ENCODE measurements around the gene USP49.
A peak's percentile ranks its signal among the peaks of the same experiment; 100 is the strongest.

Gene USP49

GRCh38 chr6:41901882-41902519 lies 6.8 kb upstream of the USP49 start:
- H3K36me3 ChIP-seq (replicated peaks; ENCODE audit: low read depth, low read length), result peaks cover 25% of the 10 kb centered on the region
- no peak overlapping the region for H3K4me3 ChIP-seq (ENCODE audit: low read length)
- peak; percentile 44 for TF ChIP-seq CTCF (IDR thresholded peaks at IDR 0.05; ENCODE audit: low read depth, low read length)
- no peak for TF ChIP-seq EZH2phosphoT487 (IDR thresholded peaks at IDR 0.05; ENCODE audit: low read depth)
- H3K79me2 ChIP-seq (ENCODE audit: low read length), result no peaks in the 10 kb centered on the region
- no peak overlapping the region for H3K4me2 ChIP-seq (ENCODE audit: low read length)
- H3K27me3 ChIP-seq (ENCODE audit: low read depth, low read length), result no peaks in the 10 kb centered on the region
- no peaks in the 10 kb centered on the region for H3K4me1 ChIP-seq (ENCODE audit: low read length)
- H3K27ac ChIP-seq (ENCODE audit: low read length), result no peak overlapping the region
- H2AFZ ChIP-seq (ENCODE audit: low read depth, low read length), result no peak overlapping the region
- H3K9me3 ChIP-seq (ENCODE audit: insufficient read depth, low read length), result no peaks in the 10 kb centered on the region
- no peaks in the 10 kb centered on the region for H4K20me1 ChIP-seq (ENCODE audit: insufficient read depth, low read length)
- no peak overlapping the region for H3K9ac ChIP-seq (ENCODE audit: low read length)

- no peak for TF ChIP-seq CTCF (IDR thresholded peaks at IDR 0.05; ENCODE audit: low read depth, low read length)
- TF ChIP-seq EZH2phosphoT487 (IDR thresholded peaks at IDR 0.05; ENCODE audit: low read depth), result no peak
- no peak overlapping the region for H3K27ac ChIP-seq (ENCODE audit: low read length)
- no peaks in the 10 kb centered on the region for H3K79me2 ChIP-seq (ENCODE audit: low read length)
- peaks cover 14% of the 10 kb centered on the region for H3K36me3 ChIP-seq (replicated peaks; ENCODE audit: low read depth, low read length)
- H3K9me3 ChIP-seq (ENCODE audit: insufficient read depth, low read length), result no peaks in the 10 kb centered on the region
- peaks cover 8% of the 10 kb centered on the region for H3K4me1 ChIP-seq (ENCODE audit: low read length)
- H2AFZ ChIP-seq (ENCODE audit: low read depth, low read length), result no peak overlapping the region
- no peak overlapping the region for H3K4me2 ChIP-seq (ENCODE audit: low read length)
- H3K9ac ChIP-seq (ENCODE audit: low read length), result no peak overlapping the region
- no peak overlapping the region for H3K4me3 ChIP-seq (ENCODE audit: low read length)
- H4K20me1 ChIP-seq (ENCODE audit: insufficient read depth, low read length), result no peaks in the 10 kb centered on the region
- H3K27me3 ChIP-seq (ENCODE audit: low read depth, low read length), result no peaks in the 10 kb centered on the region
Measured at GRCh38 chr6:41900861-41901260, 5.7 kb upstream of the USP49 start.

- H3K27ac ChIP-seq (ENCODE audit: low read length), result peak overlapping the region; percentile 81
- peak overlapping the region; percentile 96 for H3K4me2 ChIP-seq (ENCODE audit: low read length)
- no peaks in the 10 kb centered on the region for H3K9me3 ChIP-seq (ENCODE audit: insufficient read depth, low read length)
- no peaks in the 10 kb centered on the region for H3K36me3 ChIP-seq (replicated peaks; ENCODE audit: low read depth, low read length)
- no peak for TF ChIP-seq CTCF (IDR thresholded peaks at IDR 0.05; ENCODE audit: low read depth, low read length)
- TF ChIP-seq EZH2phosphoT487 (IDR thresholded peaks at IDR 0.05; ENCODE audit: low read depth), result no peak
- H3K9ac ChIP-seq (ENCODE audit: low read length), result peak overlapping the region; percentile 88
- peaks cover 16% of the 10 kb centered on the region for H3K4me1 ChIP-seq (ENCODE audit: low read length)
- no peaks in the 10 kb centered on the region for H4K20me1 ChIP-seq (ENCODE audit: insufficient read depth, low read length)
- H3K79me2 ChIP-seq (ENCODE audit: low read length), result no peaks in the 10 kb centered on the region; the same call in none of the 2 replicates
- no peaks in the 10 kb centered on the region for H3K27me3 ChIP-seq (ENCODE audit: low read depth, low read length)
- H3K4me3 ChIP-seq (ENCODE audit: low read length), result peak overlapping the region; percentile 88
- peak overlapping the region; percentile 93; the same call in 1 of the 2 replicates for H2AFZ ChIP-seq (ENCODE audit: low read depth, low read length)
Measured at GRCh38 chr6:41896281-41896680, 1.1 kb upstream of the USP49 start.

GRCh38 chr6:41894366-41895299 lies 542 bp downstream of the USP49 start:
- Histone ChIP-seq H2AFZ (ENCODE audit: low read depth, low read length) (peak overlapping the region; percentile 59; the same call in 1 of the 2 replicates), H3K27ac (ENCODE audit: low read length) (no peak overlapping the region), H3K27me3 (ENCODE audit: low read depth, low read length) (no peaks in the 10 kb centered on the region), H3K79me2 (ENCODE audit: low read length) (no peaks in the 10 kb centered on the region; the same call in none of the 2 replicates), H4K20me1 (ENCODE audit: insufficient read depth, low read length) (no peaks in the 10 kb centered on the region), H3K4me2 (ENCODE audit: low read length) (peak overlapping the region; percentile 98), H3K9me3 (ENCODE audit: insufficient read depth, low read length) (no peaks in the 10 kb centered on the region), H3K36me3 (replicated peaks; ENCODE audit: low read depth, low read length) (no peaks in the 10 kb centered on the region), H3K4me1 (ENCODE audit: low read length) (peaks cover 16% of the 10 kb centered on the region), H3K9ac (ENCODE audit: low read length) (peak overlapping the region; percentile 88), H3K4me3 (ENCODE audit: low read length) (peak overlapping the region; percentile 88)
- TF ChIP-seq EZH2phosphoT487 (IDR thresholded peaks at IDR 0.05; ENCODE audit: low read depth), result no peak
- no peak for TF ChIP-seq CTCF (IDR thresholded peaks at IDR 0.05; ENCODE audit: low read depth, low read length)
